ENCODE data around the gene PCCA.
A peak's percentile ranks its signal among the peaks of the same experiment; 100 is the strongest.
"Not testable (repeated sequence)": the region's sequence is repeated elsewhere in the genome, so short reads cannot be mapped to it uniquely, and the experiment has no call there.

Gene PCCA

GRCh38 chr13:100365680-100366079, 276.8 kb downstream of the PCCA start:
- DNase-seq: no peak

GRCh38 chr13:100378533-100378932, 289.6 kb downstream of the PCCA start:
- no peak for DNase-seq

GRCh38 chr13:100381595-100382224, 292.8 kb downstream of the PCCA start:
- no peak for DNase-seq

- DNase-seq: no peak
These were observed 293.9 kb downstream of the PCCA start for GRCh38 chr13:100382785-100383184.

- no peak for DNase-seq
These were observed 298.5 kb downstream of the PCCA start for GRCh38 chr13:100387416-100387815.

GRCh38 chr13:100388150-100388549, 299.3 kb downstream of the PCCA start:
- DNase-seq: not testable (repeated sequence)

- no peak for DNase-seq
These were observed 300.0 kb downstream of the PCCA start for GRCh38 chr13:100388923-100389322.

- no peak for DNase-seq
These were observed 300.7 kb downstream of the PCCA start for GRCh38 chr13:100389617-100390016.

GRCh38 chr13:100392709-100393630, 304.1 kb downstream of the PCCA start:
- DNase-seq: peak; percentile 63

GRCh38 chr13:100394005-100394695, 305.3 kb downstream of the PCCA start:
- peak; percentile 8 for DNase-seq

GRCh38 chr13:100395698-100396373, 306.9 kb downstream of the PCCA start:
- DNase-seq: no peak

- no peak for DNase-seq
These were observed 307.9 kb downstream of the PCCA start for GRCh38 chr13:100396776-100397175.

- no peak for DNase-seq
These were observed 308.7 kb downstream of the PCCA start for GRCh38 chr13:100397627-100398026.

- DNase-seq: no peak
These were observed 309.5 kb downstream of the PCCA start for GRCh38 chr13:100398360-100398759.

GRCh38 chr13:100399455-100399854, 310.6 kb downstream of the PCCA start:
- DNase-seq: no peak

- no peak for DNase-seq
These were observed 314.8 kb downstream of the PCCA start for GRCh38 chr13:100403675-100404074.

GRCh38 chr13:100409132-100409531, 320.2 kb downstream of the PCCA start:
- DNase-seq: no peak

- no peak for DNase-seq
These were observed 334.5 kb downstream of the PCCA start for GRCh38 chr13:100423375-100423774.

GRCh38 chr13:100428986-100429385, 340.1 kb downstream of the PCCA start:
- no peak for DNase-seq

- DNase-seq: no peak
These were observed 343.7 kb downstream of the PCCA start for GRCh38 chr13:100432611-100433010.

GRCh38 chr13:100433475-100433874, 344.6 kb downstream of the PCCA start:
- DNase-seq: no peak

GRCh38 chr13:100434010-100434763, 345.3 kb downstream of the PCCA start:
- DNase-seq: no peak
